Vagina (tissue), 2 donors: ENCODE results near the gene NAP1L4. TPM values are rescaled to one million over a fixed set of nuclear protein-coding genes. Genes with fewer than 3 reads are reported as not detected.

Experiments used
- DNase-seq, 2 donors: peaks; one replicate each; pipeline ENCODE4 v3.0.0-alpha.2; 2017; ENCODE audit errors: extremely low spot score in 2 of 2
- H3K27ac ChIP-seq: fragments of 200-600 bp; sonication (generic); one replicate; pipeline ENCODE4 v1.5.1; 2019
- H3K27me3 ChIP-seq: fragments of 200-600 bp; sonication (generic); one replicate; pipeline ENCODE4 v1.5.1; 2019
- H3K36me3 ChIP-seq, 2 donors: fragments of 200-600 bp; sonication (generic); one replicate each; pipeline ENCODE4 v1.5.1; 2017 to 2019
- H3K4me1 ChIP-seq: fragments of 200-600 bp; sonication (generic); one replicate; pipeline ENCODE4 v1.5.1; 2019
- H3K4me3 ChIP-seq, 2 donors: fragments of 200-600 bp; sonication (generic); 1 replicate in 1 of 2; 2 replicates in 1 of 2; pipeline ENCODE4 v1.5.1; 2016 to 2019
- H3K9me3 ChIP-seq: fragments of 200-600 bp; sonication (generic); one replicate; pipeline ENCODE4 v1.5.1; 2019
- CTCF ChIP-seq, 3 experiments: fragments of 450-650 bp in 2 of 3; fragments of 200-600 bp in 1 of 3; sonication (generic) in 1 of 3; IDR thresholded peaks; one replicate each; pipeline ENCODE4 v1.5.1; 2017 to 2019; ENCODE audit warnings: antibody characterized with exemption in 3 of 3, mild to moderate bottlenecking in 2 of 3, moderate library complexity in 2 of 3
- POLR2A ChIP-seq, 2 donors: fragments of 450-650 bp; IDR thresholded peaks; one replicate each; pipeline ENCODE4 v1.6.1; 2017; ENCODE audit warnings: antibody characterized with exemption in 2 of 2, mild to moderate bottlenecking in 2 of 2, moderate library complexity in 2 of 2
- POLR2AphosphoS5 ChIP-seq, 2 donors: sonication (generic); formaldehyde crosslinking; IDR thresholded peaks; one replicate each; pipeline ENCODE4 v1.9.0; 2017; ENCODE audit warnings: antibody characterized with exemption in 2 of 2, mild to moderate bottlenecking in 2 of 2, low read depth in 1 of 2; ENCODE audit not compliant: insufficient read depth in 1 of 2
- intact Hi-C: fragments of 100-400 bp; cut with DNase I; formaldehyde crosslinking; loops from one replicate; pipeline ENCODE4 v1.15.1; 2023
- total RNA-seq: library from RNA; depleted of rRNA; stranded (reverse); fragments of >200 nt; gene quantifications from one replicate; pipeline ENCODE4 v1.2.3, GENCODE V29; 2016

Gene NAP1L4
- total RNA-seq, 1 donor from 2014 or later = 108 TPM

- Histone ChIP-seq H3K4me1 (peaks cover 35% of the 10 kb centered on the region), H3K27me3 (no peaks in the 10 kb centered on the region), H3K27ac (no peak overlapping the region), H3K4me3 (no peak overlapping the region), H3K9me3 (no peaks in the 10 kb centered on the region), H3K36me3 (peaks cover 0 to 27% of the 10 kb centered on the region in 2 donors)
- DNase-seq = no peak
- TF ChIP-seq POLR2AphosphoS5 (IDR thresholded peaks at IDR 0.05; ENCODE audit: insufficient read depth in 1 of 2, low read depth in 1 of 2) = no peak
- TF ChIP-seq CTCF (IDR thresholded peaks at IDR 0.05) = no peak
- TF ChIP-seq POLR2A (IDR thresholded peaks at IDR 0.05) = no peak
- intact Hi-C loops = no loop called here
Observed at GRCh38 chr11:2981130-2981529, 11.0 kb downstream of the NAP1L4 start.

- Histone ChIP-seq H3K4me1 (peaks cover 35% of the 10 kb centered on the region), H3K4me3 (no peak overlapping the region), H3K9me3 (no peaks in the 10 kb centered on the region), H3K27ac (no peak overlapping the region), H3K36me3 (peaks cover 0 to 34% of the 10 kb centered on the region in 2 donors), H3K27me3 (no peaks in the 10 kb centered on the region)
- DNase-seq = no peak
- no peak for TF ChIP-seq POLR2AphosphoS5 (IDR thresholded peaks at IDR 0.05; ENCODE audit: insufficient read depth in 1 of 2, low read depth in 1 of 2)
- TF ChIP-seq POLR2A (IDR thresholded peaks at IDR 0.05) = no peak
- TF ChIP-seq CTCF (IDR thresholded peaks at IDR 0.05) = no peak
- intact Hi-C loops = no loop called here
Observed at GRCh38 chr11:2980168-2980840, 11.8 kb downstream of the NAP1L4 start.

- H3K4me3 ChIP-seq = no peak overlapping the region
- intact Hi-C loops = no loop called here
- no peak for DNase-seq
- H3K27ac ChIP-seq = no peak overlapping the region
- TF ChIP-seq POLR2AphosphoS5 (IDR thresholded peaks at IDR 0.05; ENCODE audit: insufficient read depth in 1 of 2, low read depth in 1 of 2) (no peak), CTCF (IDR thresholded peaks at IDR 0.05) (no peak), POLR2A (IDR thresholded peaks at IDR 0.05) (no peak)
- H3K27me3 ChIP-seq = no peaks in the 10 kb centered on the region
- no peaks in the 10 kb centered on the region for H3K9me3 ChIP-seq
- H3K4me1 ChIP-seq = peaks cover 15% of the 10 kb centered on the region
- H3K36me3 ChIP-seq = peaks cover 4 to 60% of the 10 kb centered on the region in 2 donors
Observed at GRCh38 chr11:2977113-2977512, 15.0 kb downstream of the NAP1L4 start.

GRCh38 chr11:2976294-2977063 lies 15.7 kb downstream of the NAP1L4 start:
- DNase-seq = no peak

More at GRCh38 chr11:2976294-2977063, 15.7 kb downstream of the NAP1L4 start:
- no peak overlapping the region for H3K4me3 ChIP-seq
- no peak for TF ChIP-seq POLR2AphosphoS5 (IDR thresholded peaks at IDR 0.05; ENCODE audit: insufficient read depth in 1 of 2, low read depth in 1 of 2)
- no peak for TF ChIP-seq POLR2A (IDR thresholded peaks at IDR 0.05)
- no peak for TF ChIP-seq CTCF (IDR thresholded peaks at IDR 0.05)
- no peak overlapping the region for H3K27ac ChIP-seq
- peaks cover 9% of the 10 kb centered on the region for H3K4me1 ChIP-seq
- no peaks in the 10 kb centered on the region for H3K27me3 ChIP-seq
- intact Hi-C loops = no loop called here
- peaks cover 4 to 67% of the 10 kb centered on the region in 2 donors for H3K36me3 ChIP-seq
- H3K9me3 ChIP-seq = no peaks in the 10 kb centered on the region
